Left renal pelvis (tissue), 4 donors: ENCODE measurements around the gene KDELR3. TPM values are rescaled to one million over a fixed set of nuclear protein-coding genes. Genes with fewer than 3 reads are reported as not detected.
"Not testable (repeated sequence)": the region's sequence is repeated elsewhere in the genome, so short reads cannot be mapped to it uniquely, and the experiment has no call there.

Experiments used
- DNase-seq, 4 donors: peaks; one replicate each; pipeline ENCODE4 v3.0.0-alpha.2; 2013; ENCODE audit warnings: low read depth in 4 of 4, low spot score in 3 of 4
- polyA plus RNA-seq, 4 donors: library from polyadenylated mRNA; unstranded; fragments of 120-200 nt; gene quantifications; one replicate each; pipeline ENCODE4 v1.2.1, GENCODE V29; 2013; ENCODE audit not compliant: insufficient read length in 4 of 4

The KDELR3 gene
- polyA plus RNA-seq, 4 donors, result 10.3 to 67.7 (median 15.9) TPM

DNA sequence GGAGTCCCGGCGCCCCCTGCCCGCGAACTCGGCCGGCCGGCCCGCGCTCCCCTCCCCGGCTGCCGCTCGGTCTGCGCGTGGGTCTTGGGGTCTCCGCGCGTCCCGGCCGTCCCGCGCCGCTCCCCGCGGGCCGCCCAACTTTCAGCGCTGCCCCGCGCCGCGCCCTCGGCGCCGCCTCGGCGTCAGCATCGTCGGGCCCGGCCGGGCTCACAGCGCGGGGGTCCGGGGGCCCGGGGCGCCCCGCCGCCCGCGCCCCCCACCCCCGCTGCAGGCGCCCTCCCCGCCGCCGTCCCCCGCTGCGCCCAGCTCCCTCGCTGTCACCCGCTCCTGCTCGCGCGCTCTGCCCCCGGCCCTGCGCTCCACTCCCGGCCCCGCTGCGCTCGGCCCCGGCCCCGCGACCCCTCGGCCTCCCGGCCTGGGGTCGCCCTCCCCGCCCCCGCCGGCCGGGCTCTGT is 12.8 kb upstream of the KDELR3 start, which contains the start of gene KCNJ4:
Gene KCNJ4 (minus strand): TSS at position 124 of the 454 bp plus-strand sequence. CDS start 27,067 bp downstream, outside the sequence.
- no peak for DNase-seq

DNA sequence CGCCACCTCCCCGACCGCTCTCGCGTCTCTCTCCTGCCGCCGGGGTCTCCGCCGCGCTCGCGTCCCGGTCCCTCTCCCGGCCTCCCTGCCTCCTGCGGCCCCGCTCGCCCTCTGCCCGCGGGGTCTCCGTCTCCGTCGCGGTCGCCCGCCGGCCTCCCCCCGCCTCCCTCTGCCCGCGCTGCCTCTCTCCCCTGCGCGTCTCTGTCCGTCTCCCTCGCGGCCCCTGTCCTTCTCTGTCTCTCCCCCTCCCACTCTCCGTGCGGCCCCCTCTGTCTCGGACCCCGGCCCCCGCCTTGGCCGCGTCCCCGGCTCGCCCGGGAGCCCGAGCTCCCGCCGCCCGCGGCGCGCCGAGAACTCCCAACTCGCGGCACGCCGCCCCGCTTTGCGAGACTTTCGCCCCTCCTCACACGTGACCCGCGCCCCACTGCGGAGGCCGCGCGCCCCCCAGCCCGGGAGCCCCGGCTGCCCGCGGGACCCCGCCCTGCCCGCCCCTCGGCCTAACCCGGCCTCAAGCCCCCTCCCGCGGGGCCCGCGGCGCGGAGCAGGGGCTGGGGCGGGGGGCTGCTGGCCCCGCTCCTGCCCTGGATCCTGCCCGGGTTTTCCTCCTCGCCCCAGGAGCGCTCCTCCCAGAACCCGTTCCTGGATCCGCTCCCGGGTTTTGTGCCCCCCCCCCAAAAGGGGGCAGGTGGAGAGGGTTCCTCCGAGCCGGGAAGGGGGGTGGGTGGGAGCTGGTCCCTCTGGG is 12.2 kb upstream of the KDELR3 start:
- DNase-seq, result no peak

DNA sequence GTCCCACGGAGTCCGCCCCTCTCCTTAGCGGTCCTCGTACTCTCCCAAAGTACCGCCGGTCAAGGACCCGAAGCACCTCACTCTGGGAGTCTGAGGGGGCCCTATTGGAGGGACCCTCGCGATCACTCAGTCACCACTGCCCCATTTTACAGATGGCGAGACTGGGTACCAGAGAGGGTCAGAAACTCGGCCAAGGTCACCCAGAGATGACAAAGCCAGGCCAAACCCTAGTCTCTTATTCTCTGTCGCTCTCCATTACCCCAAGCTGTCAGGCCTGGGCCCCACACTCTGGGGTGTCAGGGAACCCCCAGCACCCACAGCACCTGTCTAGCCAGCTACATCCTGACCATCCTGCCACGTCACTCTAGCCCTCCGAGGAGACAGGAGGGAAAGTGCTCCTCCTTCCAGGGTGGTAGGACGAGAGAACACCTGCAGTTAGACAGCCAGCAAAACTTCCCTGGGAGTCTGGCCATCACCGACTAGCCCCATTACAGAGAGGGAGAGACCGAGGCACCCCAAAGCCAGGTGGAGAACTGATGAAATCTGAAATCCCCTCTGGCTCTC is 11.5 kb upstream of the KDELR3 start:
- no peak for DNase-seq

DNA sequence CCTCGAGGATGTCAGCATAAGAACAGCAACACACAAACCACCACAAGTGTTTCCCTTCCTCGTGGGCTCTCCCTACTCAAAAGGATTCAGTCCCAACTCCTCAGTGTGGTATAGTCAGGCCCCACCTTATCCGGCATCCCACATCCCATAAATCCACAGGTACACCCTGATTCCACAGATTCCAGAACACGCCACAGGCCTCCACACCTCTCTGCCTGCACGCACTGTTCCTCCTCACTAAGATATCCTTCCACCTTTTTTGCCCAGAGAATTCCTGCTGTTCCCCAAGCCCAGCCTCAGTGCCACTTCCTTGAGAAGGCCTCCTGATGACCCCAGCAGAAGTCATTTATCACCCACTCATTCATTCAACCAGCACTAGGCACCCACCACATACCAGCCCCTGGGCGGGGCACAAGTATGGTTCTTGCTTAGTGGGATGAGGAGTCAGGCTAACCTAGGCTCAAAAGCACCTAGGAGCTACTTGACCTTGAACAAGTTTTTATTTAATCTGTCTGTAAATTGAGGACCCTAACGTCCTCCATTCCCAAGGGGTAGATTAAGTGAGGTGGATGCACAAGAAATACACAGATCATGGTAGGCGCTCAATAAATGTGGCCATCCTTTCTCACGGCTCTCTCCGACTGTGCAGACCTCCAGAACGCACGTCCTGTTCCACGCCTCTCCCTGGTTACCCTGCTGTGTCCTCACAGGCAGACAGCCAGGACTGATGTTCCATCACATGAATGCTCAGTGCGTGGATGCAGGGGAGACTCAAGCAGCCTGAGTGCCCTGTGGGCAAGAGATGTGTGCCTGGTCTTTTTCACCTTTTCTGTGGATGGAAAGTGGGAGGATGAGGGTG is 10.8 kb upstream of the KDELR3 start:
- DNase-seq, result no peak

DNA sequence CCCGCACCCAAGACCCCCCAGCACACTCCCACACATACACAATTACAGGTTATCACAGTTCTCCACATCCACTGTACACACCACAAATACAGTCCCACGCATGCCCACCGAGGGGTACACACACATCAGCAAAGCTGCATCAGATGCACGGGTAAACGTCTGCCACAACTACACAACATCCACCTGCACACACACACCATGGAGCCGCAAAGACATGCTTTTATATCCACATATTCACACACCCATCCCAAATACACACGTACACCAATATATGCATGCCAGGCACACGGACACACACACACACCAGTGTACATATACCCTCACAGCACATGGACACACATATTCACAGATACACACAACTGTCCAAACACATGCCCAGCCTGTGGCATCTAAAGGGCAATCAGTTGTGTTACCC is 7.5 kb upstream of the KDELR3 start:
- no peak for DNase-seq

DNA sequence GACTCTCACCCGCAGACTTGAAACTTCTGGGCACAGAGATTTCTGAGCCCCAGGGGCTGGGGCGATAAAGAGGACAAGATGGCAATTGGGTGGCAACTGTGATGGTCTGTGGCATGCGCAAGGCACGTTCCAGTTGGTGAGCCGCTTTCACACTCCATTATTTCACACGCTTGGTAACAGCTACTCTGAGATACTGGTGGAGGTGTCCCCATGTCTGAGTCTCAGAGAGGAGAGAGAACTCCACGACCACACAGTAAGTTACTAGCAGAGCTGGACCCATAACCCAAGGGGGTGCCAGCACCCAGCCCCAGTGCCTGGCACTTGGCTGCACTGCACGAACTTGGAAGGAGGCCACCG is 6.9 kb upstream of the KDELR3 start:
- DNase-seq, result no peak

DNA sequence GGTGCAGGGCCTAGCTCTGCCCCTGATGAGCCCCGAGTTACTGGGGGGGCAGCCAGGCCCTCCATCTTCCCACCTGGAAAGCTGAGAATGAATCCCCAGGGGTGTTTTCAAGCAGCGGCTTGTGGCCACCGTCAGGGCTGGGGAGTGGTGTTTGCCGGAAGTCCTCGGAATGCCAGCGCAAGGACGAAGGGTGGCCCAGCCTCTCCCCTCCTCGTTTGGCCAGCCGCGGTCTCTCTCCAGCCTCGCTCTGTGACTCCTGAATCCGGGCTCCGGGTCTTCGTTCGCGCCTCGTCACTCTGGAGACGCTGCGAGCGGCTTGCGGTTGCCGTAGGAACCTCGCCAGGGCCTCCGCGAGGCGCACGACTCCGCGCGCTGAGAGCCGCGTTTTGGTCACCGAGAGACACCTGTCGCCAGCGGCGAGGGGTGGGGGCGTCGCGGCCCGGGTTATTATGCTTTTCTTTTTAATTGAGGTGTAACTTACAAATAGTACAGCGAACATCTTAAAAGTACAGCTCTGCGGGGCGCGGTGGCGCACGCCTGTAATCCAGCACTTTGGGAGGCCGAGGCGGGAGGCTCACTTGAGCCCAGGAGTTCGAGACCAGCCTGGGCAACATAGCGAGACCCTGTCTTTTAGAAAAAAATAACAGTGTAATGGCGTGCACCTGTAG is 6.3 kb upstream of the KDELR3 start:
- peak; percentile 73 to 87 (median 76) for DNase-seq

DNA sequence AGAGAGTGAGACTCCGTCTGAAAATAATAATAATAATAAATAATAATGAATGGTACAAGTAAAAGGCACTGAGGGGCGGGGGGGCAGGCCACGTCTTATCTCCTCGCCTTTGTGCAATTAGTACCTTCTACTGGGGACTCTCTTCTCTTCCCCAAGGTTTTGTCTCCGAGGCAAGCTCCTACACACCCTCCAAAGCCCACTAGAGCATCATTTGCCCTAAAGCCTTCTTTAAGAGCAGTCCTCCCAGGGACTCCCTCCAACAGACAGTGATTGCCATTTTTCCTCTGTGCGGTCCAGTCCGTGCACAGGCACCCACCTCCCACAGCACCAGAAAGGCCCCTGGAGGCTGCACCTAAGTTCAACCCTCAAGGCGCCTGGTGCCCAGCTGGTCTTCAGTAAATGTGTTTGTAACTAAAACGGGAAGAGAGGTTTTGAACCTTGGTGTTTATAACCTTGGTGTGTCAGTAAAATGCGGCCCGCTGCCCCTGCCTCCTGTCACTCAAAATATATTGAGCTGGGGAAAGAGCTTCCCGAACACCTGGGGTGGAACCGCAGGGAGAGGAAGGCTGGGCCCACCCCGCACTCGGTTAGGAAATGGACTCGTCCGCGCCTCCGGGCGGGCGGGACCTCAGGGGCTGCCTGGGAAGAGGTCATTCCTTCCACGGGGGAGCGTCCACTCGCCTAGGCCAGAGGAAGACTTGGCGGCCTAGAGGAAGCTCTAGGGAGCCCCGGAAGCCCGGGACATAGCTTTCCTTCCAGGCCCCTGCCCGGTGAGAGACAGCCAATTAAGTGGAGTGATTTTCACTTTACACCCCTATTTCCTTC is 4.7 kb upstream of the KDELR3 start:
- DNase-seq, result peak in 3 of 4 donors; percentile 39 to 71 (median 57)

DNA sequence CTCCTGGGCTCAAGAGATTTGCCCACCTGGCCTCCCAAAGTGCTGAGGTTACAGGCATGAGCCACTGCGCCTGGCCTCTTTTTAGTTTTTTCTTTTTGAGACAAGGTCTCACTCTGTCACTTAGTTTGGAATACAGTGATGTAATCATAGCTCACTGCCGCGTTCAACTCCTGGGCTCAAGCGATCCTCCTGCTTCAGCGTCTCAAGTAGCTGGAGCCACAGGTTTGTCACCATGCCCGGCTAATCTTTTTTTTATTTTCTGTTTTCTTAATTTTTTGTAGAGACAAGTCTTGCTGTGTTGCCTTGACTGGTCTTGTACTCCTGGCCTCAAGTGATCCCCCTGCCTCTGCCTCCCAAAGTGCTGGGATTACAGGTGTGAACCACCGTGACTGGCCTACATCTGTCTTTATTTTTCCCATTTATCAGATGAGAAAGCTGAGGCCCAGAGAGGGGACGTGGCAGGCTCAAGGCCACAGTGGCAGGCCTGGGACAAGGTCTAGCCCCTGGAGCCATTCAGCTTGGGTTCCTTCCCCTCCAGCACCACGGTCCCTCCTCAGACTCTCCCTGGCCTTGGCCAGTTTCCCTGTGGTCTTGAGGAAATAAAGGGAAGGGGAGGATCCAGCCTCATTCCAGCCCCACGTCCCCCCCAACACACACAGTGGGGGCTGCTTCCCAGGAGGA is 2.8 kb upstream of the KDELR3 start:
- DNase-seq, result no peak

DNA sequence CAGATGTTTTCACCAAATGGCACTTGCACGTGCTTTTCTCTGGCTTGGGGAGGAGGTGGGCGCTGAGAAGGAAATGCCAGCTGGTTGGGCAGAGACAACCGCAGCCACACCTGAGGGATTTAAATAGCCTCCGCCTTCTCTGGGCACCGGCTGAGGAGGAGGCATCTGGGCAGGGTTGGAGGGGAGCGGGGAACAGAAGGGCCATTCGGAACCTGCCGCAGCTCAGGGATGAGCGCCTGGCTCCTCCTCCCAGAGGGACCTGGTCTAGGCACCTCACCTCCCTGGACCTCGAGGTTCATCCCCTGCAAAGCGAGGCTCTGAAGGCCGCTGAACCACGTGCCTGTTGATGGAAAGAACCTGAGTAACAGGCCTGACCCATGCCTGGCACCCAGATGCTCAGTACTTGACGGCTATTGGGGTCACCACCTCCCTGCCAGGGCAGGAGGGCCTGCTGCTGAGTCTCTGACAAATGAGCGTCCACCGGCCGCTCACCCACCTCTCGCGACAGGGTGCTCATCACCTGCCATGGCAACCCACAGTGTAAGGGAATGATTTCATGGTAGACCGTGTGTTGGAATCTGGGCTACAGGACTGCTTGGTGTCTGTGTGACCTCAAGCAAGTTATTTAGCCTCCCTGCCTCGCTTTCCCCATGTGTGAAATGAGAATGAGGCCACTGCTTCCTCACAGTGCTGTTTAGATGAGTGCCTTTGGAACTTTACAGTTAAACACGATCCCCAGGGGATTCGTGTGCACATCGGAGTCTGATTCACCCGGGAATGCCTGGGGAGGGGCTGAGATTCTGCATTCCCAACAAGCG is 2.0 kb upstream of the KDELR3 start:
- DNase-seq, result no peak

DNA sequence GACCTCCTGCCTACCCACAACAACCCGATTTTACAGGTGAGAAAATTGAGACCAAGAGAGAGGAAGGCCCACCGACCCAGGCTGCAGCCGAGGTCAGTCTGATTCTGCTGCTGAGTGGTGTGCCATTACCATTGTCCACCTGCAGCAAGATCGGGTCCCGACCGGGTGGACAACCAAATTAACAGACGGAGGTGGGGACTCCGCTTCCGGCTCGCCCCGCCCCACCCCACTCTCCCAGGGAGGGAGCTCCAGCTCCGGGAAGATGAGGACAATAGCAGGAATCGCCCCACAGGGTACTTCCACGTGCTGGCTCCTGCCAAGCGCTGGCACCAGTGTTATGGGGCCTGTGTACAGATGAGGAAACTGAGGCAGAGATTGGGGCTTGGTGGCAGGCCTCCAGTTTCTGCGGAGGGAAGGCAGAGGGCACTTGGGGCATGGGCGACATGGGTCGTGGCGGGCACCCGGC is 425 bp upstream of the KDELR3 start:
- DNase-seq, result no peak

DNA sequence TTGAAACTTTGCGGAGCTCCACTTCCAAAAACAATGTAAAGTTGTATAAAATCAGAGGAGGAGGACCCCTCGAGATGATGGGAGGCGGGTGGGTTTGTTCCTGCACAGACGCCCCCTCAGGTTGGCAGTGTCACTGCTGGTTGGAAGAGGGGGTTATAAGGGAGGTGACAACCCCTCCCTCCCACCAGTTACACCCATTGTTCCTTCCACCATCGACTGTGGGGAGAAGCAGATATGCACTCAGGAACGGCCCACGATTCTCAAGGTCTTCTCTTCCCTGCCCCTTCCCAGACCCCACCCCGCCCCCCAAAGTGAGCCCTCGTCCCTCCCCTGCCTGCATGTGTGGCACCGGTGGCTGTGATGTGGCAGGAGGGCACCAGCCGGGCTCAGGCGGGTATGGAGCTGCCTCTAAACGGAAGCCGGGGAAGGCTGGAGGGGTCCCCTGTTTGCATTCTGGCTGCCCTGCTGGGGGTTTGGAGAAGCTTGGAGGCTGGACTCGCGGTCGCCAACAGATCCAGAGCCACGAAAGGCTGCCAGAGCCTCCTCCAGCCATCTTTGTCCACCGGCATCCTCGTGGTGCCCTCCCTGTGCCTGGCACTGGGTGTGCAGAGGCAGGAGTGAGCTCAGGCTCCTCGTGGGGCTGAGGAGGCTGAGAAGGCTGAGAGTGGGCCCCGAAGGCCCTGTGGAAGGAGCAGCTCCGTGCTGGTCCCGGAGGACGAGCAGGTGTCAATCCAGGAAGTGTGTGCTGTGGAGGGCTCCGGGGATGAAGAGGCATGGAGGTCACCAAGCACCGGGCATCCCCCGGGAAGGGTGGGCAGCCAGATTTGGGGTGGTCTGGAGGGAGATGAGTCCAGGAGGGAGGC is 778 bp downstream of the KDELR3 start:
- no peak for DNase-seq

DNA sequence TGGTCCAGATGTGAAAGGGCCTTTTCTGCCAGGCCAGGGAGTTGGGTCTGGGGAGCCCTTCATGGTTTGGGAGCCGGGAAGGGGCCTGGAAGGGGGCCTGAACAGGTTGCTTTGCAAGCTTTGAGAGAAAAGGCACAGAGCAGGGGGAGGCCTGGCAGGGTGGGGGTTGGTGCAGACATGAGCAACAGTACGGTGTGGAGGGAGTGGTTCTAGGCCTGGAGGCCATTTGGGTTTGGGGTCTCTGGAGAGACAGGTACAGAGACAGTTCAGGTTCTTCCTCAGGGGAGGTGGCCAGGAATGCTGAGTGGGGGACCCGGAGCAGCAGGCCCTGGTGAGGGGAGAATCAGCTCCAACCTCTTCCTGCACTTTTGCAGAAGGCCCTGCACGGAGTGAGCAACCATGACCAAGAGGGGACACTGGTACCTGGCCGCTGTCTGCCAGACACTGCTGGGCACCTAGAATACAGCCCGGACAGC is 1.4 kb downstream of the KDELR3 start:
- DNase-seq, result no peak

DNA sequence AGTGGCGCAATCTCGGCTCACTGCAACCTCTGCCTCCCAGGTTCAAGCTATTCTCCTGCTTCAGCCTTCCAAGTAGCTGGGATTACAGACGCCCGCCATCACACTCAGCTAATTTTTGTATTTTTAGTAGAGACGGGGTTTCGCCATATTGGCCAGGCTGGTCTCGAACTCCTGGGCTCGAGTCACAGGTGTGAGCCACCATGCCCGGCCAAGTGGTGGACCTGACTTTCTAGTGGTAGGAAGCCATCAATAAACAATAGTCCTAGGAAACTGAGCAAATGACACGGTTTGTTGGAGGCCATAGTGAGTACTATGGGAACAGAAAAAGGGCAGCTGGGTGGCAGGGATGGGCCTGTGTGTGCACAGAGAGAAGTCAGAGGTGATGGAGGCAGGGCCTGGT is 2.3 kb downstream of the KDELR3 start:
- DNase-seq, result not testable (repeated sequence)

DNA sequence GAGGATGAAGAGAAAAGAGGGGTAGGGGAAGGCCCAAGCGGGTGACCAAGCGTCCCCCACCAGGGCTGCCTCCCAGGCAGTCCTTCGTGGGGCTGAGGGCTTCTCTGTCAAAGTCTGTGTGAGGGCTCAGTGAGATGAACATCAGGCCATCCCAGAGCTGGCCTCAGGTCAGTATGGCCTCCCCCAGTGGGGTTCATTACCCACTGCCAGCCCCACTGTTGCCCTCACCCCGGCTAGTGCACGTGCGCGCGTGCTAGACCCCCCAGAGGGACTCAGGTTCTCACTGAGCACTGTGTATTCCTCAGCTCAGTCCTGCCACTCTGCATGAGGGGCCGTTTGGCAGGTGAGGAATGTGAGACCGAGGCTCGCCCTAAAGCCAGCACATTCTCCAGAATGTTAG is 3.3 kb downstream of the KDELR3 start:
- DNase-seq, result no peak

DNA sequence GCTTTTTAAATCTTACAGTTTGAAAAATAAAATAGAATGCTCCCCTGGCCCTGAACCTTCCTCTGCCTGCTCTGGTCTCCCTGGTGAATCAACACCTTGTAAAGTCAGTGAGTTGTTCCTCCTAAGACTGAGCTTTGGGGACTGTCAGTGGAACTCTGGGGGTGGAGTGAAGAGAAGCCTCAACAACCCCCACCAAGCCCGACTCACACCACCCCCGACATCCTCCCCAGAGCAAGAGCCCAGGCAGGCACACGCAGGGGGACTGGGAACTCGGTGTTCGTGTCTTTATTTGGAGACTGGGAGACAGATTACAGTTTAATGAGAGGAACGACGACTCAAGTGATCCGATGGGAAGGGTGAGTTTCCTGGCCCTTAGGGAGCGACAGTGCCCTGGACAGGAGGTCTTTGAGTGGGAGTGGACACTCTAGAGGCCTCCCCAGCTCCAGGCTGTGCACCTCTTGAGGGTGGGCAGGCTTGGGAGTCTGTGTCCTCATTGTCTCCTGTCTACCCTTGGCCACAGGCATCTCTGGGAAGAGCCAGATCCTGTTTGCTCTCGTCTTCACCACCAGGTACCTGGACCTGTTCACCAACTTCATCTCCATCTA is 6.2 kb downstream of the KDELR3 start:
- DNase-seq, result no peak

DNA sequence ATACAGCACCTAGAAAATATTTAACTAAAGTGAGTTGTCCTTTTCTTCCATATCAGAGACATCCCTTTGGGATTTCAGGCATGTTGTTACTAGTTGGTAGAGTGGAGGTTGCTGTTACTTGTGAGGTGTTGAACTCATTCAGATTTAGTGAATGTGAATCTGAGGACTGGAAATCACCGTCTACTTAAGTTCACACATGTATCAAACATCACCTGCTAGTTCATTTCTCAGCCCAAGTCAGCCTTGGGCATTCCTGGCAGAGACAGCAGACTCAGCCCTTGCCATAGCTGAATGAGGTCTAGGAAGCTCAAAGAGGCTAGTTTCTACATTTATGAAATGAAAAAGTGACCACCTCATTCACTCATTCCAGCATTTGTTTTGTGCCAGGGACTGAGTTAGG is 9.7 kb downstream of the KDELR3 start:
- DNase-seq, result no peak
